Astrocyte of the cerebellum (primary cell): ENCODE results near the gene HTR7.

Source experiments
- DNase-seq: peaks from one replicate; pipeline ENCODE4 v3.0.0-alpha.2; 2011; ENCODE audit warnings: low read depth
- H3K4me3 ChIP-seq: 2 replicates; pipeline ENCODE4 v1.5.1; 2011; ENCODE audit warnings: mild to moderate bottlenecking, low read depth, low read length, moderate library complexity
- CTCF ChIP-seq: IDR thresholded peaks from 2 replicates; pipeline ENCODE4 v1.5.1; 2012; ENCODE audit warnings: low read length, low read depth, moderate library complexity, mild to moderate bottlenecking; ENCODE audit errors: missing control alignments
- in situ Hi-C: cut with HindIII; loops from 2 replicates; pipeline ENCODE4 v1.10.0; 2017; ENCODE audit warnings: low sequenced_read_pairs

HTR7 gene

DNA sequence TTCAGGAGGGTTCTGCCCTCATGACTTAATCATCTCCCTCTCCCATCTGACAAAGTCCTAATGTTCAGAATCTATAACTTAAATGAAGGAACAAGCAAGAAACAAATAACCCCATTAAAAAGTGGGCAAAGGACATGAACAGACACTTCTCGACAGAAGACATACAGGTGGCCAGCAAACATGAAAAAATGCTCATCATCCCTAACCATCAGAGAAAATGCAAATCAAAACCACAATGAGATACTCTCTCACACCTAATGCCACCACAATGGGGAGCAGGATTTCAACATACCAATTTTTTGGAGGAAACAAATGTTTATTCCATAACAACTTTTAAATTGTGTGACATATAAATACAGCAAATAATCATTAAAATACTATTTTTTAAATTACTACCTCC is 3.0 kb upstream of the HTR7 start:
- no peak for TF ChIP-seq CTCF

DNA sequence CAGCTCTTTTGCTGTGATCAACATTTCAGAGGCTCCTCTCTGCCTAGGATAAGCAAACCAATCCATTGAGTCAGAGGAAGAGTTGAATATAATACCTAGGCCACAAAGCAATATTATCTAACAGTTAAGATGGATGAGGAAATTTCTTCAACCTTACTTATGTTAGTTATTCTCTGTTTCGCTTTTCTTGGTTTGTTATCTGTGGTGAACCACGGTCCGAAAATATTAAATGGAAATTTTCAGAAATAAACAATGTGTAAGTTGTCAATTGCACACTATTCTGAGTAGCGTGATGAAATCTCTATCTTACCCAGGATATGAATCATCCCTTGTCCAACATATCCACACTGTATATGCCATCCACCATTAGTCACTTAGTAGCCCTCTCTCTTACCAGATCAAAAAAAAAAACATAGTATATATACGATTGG is 1.5 kb upstream of the HTR7 start:
- TF ChIP-seq CTCF = no peak
- in situ Hi-C loops = no loop called here
- DNase-seq = no peak
- H3K4me3 ChIP-seq = no peak overlapping the region

More for the DNA sequence above, 3.0 kb upstream of the HTR7 start:
- no peak for DNase-seq
- H3K4me3 ChIP-seq = no peak overlapping the region
- in situ Hi-C loops = no loop called here

DNA sequence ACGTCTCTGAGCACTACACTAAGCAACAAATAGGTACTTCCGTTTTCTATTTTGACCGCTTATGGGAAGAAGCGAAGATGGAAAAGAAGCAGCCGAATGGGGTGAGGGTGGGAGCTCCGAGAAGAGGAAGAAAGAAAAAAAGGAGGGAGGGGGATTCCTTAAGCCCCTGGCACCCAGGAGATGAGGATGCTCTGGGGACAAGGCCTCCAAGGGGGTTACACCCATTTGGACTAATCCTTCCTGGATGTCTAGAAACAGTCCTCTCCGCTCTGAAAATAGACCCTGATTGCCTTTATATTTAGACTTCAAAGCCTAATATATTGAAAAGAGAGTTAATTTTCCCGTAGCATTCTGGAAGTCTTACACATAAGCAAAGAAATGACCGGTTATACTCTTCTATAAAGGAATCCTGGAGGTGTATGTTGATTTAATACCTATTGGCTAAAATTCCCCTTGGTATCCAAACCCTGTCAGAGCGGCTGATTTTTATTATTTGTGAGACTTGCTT is 676 bp upstream of the HTR7 start:
- DNase-seq = no peak
- peak overlapping the region; percentile 60 for H3K4me3 ChIP-seq
- no peak for TF ChIP-seq CTCF
- in situ Hi-C loops = no loop called here

DNA sequence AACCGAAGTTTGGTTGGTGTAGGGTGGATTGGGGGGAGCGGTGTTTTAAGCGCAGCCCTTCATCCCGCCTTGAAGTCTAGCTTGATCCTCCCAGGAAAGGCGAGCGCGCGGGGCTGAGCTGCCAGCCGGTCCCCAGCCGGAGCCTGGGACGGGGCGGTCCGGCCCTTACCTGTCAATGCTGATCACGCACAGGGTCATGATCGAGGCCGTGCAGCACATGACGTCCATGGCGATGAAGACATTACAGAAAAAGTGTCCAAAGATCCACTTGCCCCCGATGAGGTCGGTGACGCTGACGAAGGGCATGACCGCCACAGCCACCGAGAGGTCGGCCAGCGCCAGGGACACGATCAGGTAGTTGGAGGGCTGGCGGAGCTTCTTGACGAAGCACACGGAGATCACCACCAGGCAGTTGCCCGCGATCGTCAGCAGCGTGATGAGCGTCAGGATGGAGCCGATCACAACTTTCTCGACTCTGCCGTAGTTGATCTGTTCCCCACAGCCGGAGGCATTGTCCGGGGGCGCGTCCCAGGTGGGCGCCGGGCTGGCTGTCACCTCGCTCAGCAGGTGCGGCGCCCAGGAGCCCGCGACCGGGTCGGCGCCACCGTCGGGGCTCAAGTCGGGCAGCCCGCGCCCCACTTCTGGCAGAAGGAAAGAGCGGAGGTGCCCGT is 740 bp downstream of the HTR7 start:
- in situ Hi-C loops = no loop called here
- no peak for TF ChIP-seq CTCF
- DNase-seq = no peak
- peak overlapping the region; percentile 60 for H3K4me3 ChIP-seq

GRCh38 chr10:90856261-90856660 is 1.6 kb downstream of the HTR7 start:
- DNase-seq = no peak
- H3K4me3 ChIP-seq = peak overlapping the region; percentile 60
- in situ Hi-C loops = no loop called here
- no peak for TF ChIP-seq CTCF

DNA sequence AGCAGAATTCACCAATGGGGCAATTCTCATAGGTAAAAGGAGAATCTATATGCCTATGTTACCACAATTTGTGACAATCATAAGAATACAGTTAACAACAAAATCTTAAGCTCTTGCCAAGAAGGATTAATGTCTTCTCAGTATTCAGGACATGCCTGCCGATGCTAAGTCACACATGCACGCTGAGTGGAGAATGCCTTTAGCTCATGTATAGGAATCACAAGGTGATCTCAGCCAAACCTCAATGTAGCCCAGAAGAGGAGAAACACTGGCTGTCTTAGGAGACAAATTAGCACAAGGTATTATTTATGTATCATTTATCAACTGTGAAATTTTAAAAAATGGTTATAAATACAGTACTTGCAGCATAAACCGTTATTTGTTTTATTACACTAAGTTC is 2.7 kb downstream of the HTR7 start:
- DNase-seq = no peak
- in situ Hi-C loops = no loop called here
- H3K4me3 ChIP-seq = peak overlapping the region; percentile 60
- no peak for TF ChIP-seq CTCF
